CD4-positive, alpha-beta T cell treated with Interferon gamma for 1 hour (primary cell): ENCODE data around the gene CLTCL1.
"Not testable (repeated sequence)": the region's sequence is repeated elsewhere in the genome, so short reads cannot be mapped to it uniquely, and the experiment has no call there.

ENCODE experiments used
- DNase-seq: peaks from one replicate; pipeline ENCODE4 v3.0.0-alpha.2; 2020

Gene CLTCL1

GRCh38 chr22:19290400-19291217 is 910 bp downstream of the CLTCL1 start:
- no peak for DNase-seq

DNA sequence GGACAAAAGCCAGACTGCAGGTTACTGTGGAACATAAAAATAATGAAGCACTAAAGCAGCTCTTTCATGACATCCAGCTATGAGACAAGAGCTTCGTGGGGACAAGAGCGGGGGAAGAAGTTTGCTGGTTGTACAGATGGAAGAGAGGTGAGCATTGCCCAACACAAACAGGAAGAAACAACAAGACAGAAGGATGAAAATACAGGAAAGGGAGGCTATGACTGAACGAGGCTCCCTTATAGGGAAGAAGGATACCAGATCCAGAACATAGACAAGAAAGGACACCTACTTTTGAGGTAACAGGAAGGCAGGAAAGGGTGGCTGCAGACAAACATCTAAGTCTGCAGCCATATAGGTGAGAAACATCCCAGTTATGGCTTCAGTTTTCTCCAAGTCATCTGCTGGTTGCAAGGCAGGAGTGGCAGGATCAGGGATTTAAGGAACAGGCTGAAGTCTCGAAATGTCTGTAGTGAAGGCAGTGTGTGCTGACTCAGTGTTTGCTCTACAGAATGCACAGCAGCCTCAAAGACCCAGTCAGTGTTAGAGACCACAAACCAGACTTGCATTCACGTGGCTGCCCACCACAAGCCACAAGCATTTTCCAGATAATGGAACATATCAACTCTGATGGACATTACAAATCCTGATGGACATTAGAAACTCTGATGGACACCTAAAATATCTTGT is 1.9 kb downstream of the CLTCL1 start:
- DNase-seq, result no peak

- no peak for DNase-seq
Measured at GRCh38 chr22:19287889-19288288, 3.6 kb downstream of the CLTCL1 start.

- no peak for DNase-seq
Measured at GRCh38 chr22:19287076-19287707, 4.3 kb downstream of the CLTCL1 start.

GRCh38 chr22:19285831-19286230 is 5.7 kb downstream of the CLTCL1 start:
- DNase-seq, result no peak

DNA sequence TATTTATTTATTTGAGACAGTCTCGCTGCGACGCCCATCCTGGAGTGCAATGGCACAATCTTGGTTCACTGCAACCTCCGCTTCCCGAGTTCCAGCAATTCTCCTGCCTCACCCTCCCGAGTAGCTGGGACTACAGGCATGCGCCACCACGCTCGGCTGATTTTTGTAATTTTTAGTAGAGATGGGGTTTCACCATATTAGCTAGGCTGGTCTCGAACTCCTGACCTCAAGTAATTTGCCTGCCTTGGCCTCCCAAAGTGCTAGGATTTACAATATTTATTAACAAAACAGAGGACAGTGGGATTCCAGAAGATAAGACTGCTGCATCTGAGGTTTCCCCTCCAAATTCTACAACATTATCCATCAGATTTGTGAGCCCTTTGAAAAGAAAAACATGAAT is 12.4 kb downstream of the CLTCL1 start:
- not testable (repeated sequence) for DNase-seq

DNA sequence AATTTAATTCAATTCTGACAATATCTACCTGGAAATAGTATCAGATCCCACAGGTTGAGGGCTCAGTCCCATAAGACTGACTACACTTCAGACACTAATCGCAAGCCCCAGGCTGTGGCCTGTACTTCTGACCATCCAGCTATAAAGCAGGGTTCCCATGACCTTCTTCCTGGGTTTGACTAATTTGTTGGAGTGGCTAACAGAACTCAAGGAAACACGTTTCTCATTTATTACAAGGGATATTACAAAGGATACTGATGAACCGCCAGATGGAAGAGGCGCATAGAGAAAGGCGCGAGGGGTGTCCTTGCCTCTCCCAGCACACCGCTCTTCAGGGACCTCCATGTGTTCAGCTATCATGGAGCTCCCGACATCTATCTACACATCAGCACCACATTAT is 13.7 kb downstream of the CLTCL1 start:
- DNase-seq, result no peak

DNA sequence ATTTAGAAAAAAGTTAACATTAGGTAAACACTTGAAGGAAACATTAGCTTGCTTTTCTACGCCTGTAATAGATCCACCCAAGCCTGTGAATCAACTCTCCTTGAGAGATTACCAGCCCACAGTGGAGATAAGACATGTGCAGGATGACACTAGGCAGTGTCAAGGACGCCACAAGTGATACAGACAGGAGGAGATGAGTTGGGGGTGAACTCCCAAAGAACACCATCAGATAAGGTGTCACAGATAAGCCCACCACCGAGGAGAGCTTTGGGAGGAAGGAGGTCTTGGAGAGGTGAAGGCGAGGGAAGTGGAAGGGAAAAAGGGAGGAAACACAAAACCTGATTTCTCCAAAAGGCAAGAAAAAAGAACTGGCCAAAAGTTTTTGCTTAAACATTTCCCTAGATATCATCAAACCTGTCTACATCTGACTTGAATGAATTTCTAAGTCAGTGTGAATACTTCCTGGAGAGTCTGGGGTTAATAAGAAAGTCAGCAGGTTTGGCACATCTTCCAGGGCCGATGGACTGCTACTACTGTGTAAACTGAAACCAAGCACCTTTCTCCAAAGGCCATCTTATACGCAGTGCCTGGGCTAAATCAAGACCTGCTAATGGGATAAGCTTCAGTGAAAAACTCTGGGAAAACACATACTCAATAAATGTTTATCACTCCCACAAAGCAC is 15.5 kb downstream of the CLTCL1 start:
- no peak for DNase-seq

DNA sequence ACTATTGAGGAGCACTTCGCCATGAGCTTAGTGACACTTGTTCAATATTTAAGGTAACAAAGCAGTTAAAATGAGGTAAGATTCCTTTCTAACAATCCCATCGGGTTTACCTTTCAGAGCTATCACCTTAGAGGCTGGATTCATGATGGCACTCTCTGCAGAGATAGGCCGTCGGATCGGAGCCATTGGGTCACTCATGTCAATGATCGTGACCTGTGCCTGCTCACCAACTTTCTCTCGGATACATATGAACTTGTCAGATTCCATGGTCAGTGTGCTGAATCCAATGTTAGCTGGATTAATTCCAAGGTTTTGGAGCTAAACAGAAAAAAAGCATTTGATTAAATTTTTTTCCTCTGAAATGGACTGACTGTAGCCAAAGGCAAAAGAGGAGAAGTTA is 16.0 kb downstream of the CLTCL1 start:
- no peak for DNase-seq

DNA sequence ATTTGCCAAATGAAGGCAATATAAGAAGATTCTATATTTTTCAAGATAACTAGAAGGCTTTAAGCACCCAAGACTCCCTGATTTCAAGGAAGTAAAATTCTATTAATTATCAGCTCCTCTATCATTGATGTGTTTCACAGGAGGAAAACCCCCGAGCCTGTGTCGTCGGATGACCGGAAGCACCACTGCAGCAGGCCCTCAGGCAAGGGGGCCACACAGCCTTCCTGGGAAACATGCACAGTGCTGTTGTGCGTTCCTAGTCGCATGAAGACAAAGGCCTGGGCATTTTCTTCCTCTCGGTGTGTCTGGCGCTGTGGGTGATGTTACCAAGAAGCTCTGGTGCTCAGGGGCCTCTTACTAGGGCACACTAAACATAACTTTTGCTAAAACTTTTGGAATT is 16.4 kb downstream of the CLTCL1 start:
- no peak for DNase-seq

DNA sequence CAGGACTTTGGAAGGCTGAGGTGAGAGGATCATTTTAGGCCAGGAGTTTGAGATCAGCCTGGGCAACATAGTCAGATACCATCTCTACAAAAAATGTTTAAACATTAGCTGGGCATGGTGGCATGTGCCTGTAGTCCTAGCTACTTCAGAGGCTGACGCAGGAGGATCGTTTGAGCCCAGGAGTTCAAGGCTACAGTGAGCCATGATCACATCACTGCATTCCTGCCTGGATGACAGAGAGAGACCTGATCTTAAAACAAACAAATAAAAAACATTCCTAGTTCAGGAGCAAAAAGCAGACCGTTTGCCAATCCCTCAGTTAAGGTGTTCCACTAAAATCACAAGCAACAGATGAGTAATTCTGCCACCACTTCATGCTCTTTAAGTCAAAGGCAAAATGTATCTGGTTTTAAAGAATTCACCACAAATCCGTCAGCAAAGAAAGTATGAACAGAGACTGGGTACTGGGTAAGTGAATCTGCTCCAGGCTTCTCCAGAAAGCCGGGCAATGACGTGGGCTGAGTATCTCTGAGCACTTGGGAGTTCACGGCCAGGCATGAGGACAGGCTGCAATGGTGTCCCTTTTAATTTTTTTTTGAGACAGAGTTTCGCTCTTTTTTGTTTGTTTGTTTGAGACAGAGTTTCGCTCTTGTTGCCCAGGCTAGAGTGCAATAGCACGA is 19.5 kb downstream of the CLTCL1 start:
- DNase-seq, result no peak

GRCh38 chr22:19271273-19271855 is 20.2 kb downstream of the CLTCL1 start:
- DNase-seq, result no peak

DNA sequence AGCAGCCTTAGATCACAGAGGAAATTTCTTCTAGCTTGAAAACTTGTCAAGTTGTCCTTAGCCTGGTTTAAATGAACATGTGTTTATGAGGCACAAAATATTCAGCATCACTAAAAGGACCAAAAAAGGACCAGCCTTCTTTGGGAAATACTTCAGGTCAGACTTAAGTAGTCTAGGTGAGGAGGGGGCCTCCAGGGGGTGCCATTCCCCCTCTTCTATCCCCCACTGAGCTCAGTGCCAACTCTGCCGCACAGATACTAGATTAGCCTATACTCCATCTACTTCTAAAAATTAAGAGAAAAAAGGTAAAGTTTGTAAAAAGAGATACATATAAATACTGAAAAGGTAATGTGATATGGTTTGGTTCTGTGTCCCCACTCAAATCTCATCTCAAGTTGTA is 20.6 kb downstream of the CLTCL1 start:
- no peak for DNase-seq

- no peak for DNase-seq
Measured at GRCh38 chr22:19266547-19267086, 24.9 kb downstream of the CLTCL1 start.

GRCh38 chr22:19265779-19266178 is 25.7 kb downstream of the CLTCL1 start:
- DNase-seq, result no peak

GRCh38 chr22:19260804-19261203 is 30.7 kb downstream of the CLTCL1 start:
- no peak for DNase-seq

- DNase-seq, result no peak
Measured at GRCh38 chr22:19260194-19260593, 31.3 kb downstream of the CLTCL1 start.

DNA sequence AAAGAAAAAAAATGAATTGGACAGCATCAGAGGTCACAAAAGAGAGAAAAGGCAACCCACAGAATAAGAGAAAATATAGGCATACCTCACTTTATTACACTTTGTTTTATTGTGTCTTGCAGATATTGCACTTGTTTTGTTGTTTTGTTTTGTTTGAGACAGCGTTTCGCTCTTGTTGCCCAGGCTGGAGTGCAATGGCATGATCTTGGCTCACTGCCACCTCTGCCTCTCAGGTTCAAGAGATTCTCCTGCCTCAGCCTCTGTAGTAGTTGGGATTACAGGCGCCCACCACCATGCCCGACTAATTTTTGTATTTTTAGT is 32.6 kb downstream of the CLTCL1 start:
- not testable (repeated sequence) for DNase-seq

DNA sequence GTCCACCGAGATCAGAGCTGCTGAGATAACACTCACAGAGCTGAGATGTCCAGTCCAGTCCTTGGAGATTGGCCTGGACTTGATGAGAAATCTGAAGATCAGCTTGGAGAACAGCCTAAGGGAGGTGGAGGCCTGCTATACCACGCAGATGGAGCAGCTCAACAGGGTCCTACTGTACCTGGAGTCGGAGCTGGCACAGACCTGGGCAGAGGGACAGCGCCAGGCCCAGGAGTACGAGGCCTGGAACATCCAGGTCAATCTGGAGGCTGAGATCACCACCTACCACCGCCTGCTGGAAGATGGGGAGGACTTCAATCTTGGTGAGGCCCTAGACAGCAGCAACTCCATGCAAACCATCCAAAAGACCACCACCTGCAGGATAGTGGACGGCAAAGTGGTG is 33.1 kb downstream of the CLTCL1 start:
- no peak for DNase-seq

GRCh38 chr22:19256362-19256761 is 35.2 kb downstream of the CLTCL1 start:
- not testable (repeated sequence) for DNase-seq

DNA sequence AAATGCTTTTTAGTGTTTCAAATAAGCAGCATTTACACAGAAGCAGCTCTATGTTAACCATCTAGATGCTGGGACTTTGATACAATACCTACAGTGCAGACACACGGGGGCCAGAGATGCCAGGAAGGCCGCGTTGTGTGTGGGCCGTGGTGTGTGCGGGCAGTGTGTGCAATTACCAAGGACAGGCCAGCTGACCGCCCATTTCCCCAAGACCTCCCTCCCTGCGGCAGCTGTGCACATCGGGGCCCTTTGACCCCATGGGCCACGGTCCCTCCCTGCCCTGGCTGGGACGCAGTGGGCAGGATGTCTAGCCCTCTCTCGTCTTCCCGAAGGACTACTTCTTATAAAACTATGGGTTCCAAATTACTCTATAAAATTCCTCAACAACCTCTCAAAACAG is 38.4 kb downstream of the CLTCL1 start:
- DNase-seq, result no peak
